HG02642 (cell line): ENCODE measurements around the gene ACTR3.

Experiments
- ATAC-seq: cut with Tn5 transposase; IDR thresholded peaks from one replicate; pipeline ENCODE4 v1.9.1; 2021; ENCODE audit warnings: mild to moderate bottlenecking; ENCODE audit not compliant: unreplicated experiment, poor library complexity

The ACTR3 gene

GRCh38 chr2:113873867-113874266 lies 16.0 kb upstream of the ACTR3 start:
- ATAC-seq: no peak

- no peak for ATAC-seq
Measured at GRCh38 chr2:113875135-113875534, 14.8 kb upstream of the ACTR3 start.

GRCh38 chr2:113876503-113877387 lies 13.1 kb upstream of the ACTR3 start:
- ATAC-seq: no peak

GRCh38 chr2:113877711-113878598 lies 11.9 kb upstream of the ACTR3 start:
- ATAC-seq: no peak

GRCh38 chr2:113878743-113879142 lies 11.1 kb upstream of the ACTR3 start:
- no peak for ATAC-seq

GRCh38 chr2:113879457-113879856 lies 10.4 kb upstream of the ACTR3 start:
- no peak for ATAC-seq

GRCh38 chr2:113886479-113887008 lies 3.3 kb upstream of the ACTR3 start:
- ATAC-seq: peak; percentile 74

- ATAC-seq: no peak
Measured at GRCh38 chr2:113887009-113887792, 2.7 kb upstream of the ACTR3 start.

GRCh38 chr2:113888641-113889470 lies 1.0 kb upstream of the ACTR3 start:
- no peak for ATAC-seq

GRCh38 chr2:113890253-113891235 lies 655 bp downstream of the ACTR3 start:
- ATAC-seq: peak; percentile 27

GRCh38 chr2:113891265-113891959 lies 1.5 kb downstream of the ACTR3 start:
- no peak for ATAC-seq

GRCh38 chr2:113892004-113892710 lies 2.3 kb downstream of the ACTR3 start:
- ATAC-seq: no peak

- ATAC-seq: no peak
Measured at GRCh38 chr2:113894156-113894743, 4.4 kb downstream of the ACTR3 start.

- ATAC-seq: no peak
Measured at GRCh38 chr2:113895301-113895700, 5.4 kb downstream of the ACTR3 start.

GRCh38 chr2:113895819-113896563 lies 6.1 kb downstream of the ACTR3 start:
- ATAC-seq: no peak

- no peak for ATAC-seq
Measured at GRCh38 chr2:113896791-113897190, 6.9 kb downstream of the ACTR3 start.
